ENCODE measurements around the gene ZFYVE9. TPM values are rescaled to one million over a fixed set of nuclear protein-coding genes. Genes with fewer than 3 reads are reported as not detected.
A peak's percentile ranks its signal among the peaks of the same experiment; 100 is the strongest.
"Not testable (repeated sequence)": the region's sequence is repeated elsewhere in the genome, so short reads cannot be mapped to it uniquely, and the experiment has no call there.

ZFYVE9 gene
- total RNA-seq, 1 donor from 2014 or later, result 18.2 TPM

DNA sequence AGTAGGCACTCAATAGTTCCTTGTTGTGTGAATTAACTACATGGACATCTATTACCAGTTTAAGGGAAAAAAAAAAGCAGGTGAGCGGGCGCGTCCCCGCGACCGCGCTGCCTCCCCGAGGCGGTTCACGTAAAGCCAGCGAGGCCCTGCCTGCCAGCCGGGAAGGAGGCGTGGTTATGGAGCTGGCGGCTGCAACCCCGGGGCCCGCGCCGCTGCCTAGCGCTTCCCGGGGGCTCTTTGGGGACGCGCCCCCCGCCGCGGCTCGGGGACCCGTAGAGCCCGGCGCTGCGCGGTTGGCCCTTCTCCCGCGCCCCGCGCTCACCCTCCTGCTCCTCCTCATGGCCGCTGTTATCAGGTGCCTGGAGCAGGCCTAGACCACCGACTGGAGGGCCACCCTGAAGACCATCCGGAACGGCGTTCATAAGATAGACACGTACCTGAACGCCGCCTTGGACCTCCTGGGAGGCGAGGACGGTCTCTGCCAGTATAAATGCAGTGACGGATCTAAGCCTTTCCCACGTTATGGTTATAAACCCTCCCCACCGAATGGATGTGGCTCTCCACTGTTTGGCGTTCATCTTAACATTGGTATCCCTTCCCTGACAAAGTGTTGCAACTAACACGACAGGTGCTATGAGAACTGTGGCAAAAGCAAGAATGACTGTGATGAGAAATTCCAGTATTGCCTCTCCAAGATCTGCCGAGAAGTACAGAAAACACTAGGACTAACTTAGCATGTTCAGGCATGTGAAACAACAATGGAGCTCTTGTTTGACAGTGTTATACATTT, 226.7 kb downstream of the ZFYVE9 start:
- peak; percentile 43 for DNase-seq (ENCODE audit: low read depth)

DNA sequence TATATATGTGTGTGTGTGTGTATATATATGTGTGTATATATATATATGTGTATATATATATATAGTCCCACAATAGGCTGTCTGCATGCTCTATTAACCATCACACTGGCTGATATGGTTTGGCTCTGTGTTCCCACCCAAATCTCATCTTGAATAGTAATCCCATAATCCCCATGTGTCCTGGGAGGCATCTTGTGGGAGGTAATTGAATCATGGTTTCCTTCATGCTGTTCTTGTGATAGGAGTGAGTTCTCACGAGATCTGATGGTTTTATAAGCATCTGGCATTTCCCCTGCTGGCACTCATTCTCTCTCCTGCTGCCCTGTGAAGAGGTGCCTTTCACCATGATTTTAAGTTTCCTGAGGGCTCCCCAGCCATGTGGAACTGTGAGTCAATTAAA, 228.0 kb downstream of the ZFYVE9 start:
- DNase-seq (ENCODE audit: low read depth), result not testable (repeated sequence)

DNA sequence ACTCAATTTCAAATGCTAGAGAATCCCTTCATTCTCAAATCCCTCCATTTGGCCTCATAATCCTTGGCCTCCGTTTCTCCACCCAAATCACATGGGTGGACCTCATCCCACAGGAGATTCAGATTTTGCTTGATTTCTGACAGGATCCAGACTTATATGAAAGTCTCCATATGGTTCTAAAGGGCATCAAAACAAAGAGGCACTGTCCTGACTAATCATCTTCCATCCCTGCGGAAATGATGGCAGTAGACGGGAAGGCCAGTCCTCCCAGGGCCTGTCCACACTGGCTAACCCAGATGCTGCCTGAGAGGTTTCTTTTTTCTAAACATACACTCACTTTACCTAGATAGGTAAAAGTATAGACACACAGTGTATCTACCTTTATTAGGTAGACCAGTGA, 243.5 kb downstream of the ZFYVE9 start:
- no peak for DNase-seq (ENCODE audit: low read depth)

DNA sequence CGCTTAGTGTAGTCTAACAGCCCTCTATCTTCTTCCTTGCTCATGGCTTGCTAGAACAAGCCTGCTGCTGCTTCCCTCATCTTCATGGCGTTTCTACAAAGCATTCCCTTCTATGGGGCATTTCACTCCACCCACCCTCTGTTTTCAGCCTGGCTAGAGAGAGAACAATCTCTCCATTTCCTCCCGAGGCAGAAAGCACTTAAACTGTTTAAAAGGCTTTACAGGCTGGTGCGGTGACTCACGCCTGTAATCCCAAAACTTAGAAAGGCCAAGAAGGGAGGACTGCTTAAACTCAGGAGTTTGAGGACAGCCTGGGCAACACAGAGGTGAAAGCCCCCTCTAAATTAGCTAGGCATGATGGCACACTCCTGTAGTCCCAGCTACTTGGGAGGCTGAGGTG, 244.6 kb downstream of the ZFYVE9 start:
- no peak for DNase-seq (ENCODE audit: low read depth)

- no peak for DNase-seq (ENCODE audit: low read depth)
Measured at GRCh38 chr1:52393174-52393573, 251.3 kb downstream of the ZFYVE9 start.

Other genes with a start within 250 kb of the ZFYVE9 start
- gene RAB3B, start 151.4 kb upstream of the ZFYVE9 start, total RNA-seq, result 0.78 and 0.88 TPM in 2 replicates
- 11.6 and 11.9 TPM in 2 replicates for gene KTI12, start 108.3 kb upstream of the ZFYVE9 start, total RNA-seq
- gene TXNDC12, start 86.9 kb upstream of the ZFYVE9 start, total RNA-seq, result 30.5 and 34.5 TPM in 2 replicates
- gene BTF3L4, start 85.8 kb upstream of the ZFYVE9 start, total RNA-seq, result 75.0 and 86.9 TPM in 2 replicates
- gene CC2D1B, start 224.1 kb downstream of the ZFYVE9 start, total RNA-seq, result 29.9 and 37.4 TPM in 2 replicates

Data from myocyte (in vitro differentiated cells).